GM12878 (cell line): ENCODE results near the gene GABBR2. TPM values are rescaled to one million over a fixed set of nuclear protein-coding genes. Genes with fewer than 3 reads are reported as not detected.

Source experiments
- ATAC-seq: fragments of 200-7000 bp; cut with Tn5 transposase; 3 replicates; pipeline ENCODE4 v1.9.1; 2020; ENCODE audit warnings: mild to moderate bottlenecking, moderate library complexity
- BruUV-seq: library from RNA; stranded (reverse); fragments of 400-500 nt; replicated peaks from 2 replicates; lab custom pipeline; 2021; lab: Mats Ljungman, UMichigan
- CTCF ChIA-PET: fragments of 300-600 bp; sonication (Branson Sonifier 250); formaldehyde crosslinking; extraction: SDS; loops from one replicate; lab custom pipeline; 2021; ENCODE audit warnings: inconsistent platforms; lab: Yijun Ruan, JAX
- POLR2A ChIA-PET: fragments of 350-600 bp; formaldehyde crosslinking; extraction: SDS; loops from one replicate; lab custom pipeline; 2021; ENCODE audit warnings: inconsistent platforms; lab: Charles Lee
- RAD21 ChIA-PET: fragments of 300-600 bp; sonication (Branson Sonifier 250); formaldehyde crosslinking; loops from one replicate; lab custom pipeline; 2023; ENCODE audit warnings: antibody characterized with exemption; ENCODE audit not compliant: unreplicated experiment; lab: Charles Lee
- SMC1A ChIA-PET: fragments of 300-600 bp; sonication (Branson Sonifier 250); formaldehyde crosslinking; loops from one replicate; lab custom pipeline; 2023; ENCODE audit not compliant: unreplicated experiment, uncharacterized antibody; lab: Charles Lee
- DNase-seq: peaks from one replicate; pipeline ENCODE4 v3.0.0-alpha.2; 2011; ENCODE audit warnings: low read depth, low spot score
- FAIRE-seq: peaks from 3 replicates; lab custom pipeline; 2011; peaks lifted over from hg19 to GRCh38; lab: Jason Lieb, UNC
- H2AFZ ChIP-seq: 2 replicates; pipeline ENCODE4 v1.6.0; 2011; ENCODE audit warnings: low read depth, low read length, control low read depth; ENCODE audit not compliant: control insufficient read depth
- H3K27ac ChIP-seq: 2 replicates; pipeline ENCODE4 v1.5.1; 2011; ENCODE audit warnings: control low read depth; ENCODE audit not compliant: control insufficient read depth, insufficient read depth
- H3K27me3 ChIP-seq, 2 experiments: replicated peaks in 1 of 2; 2 replicates each; pipeline versions ENCODE4 v1.6.0 to v1.6.1; 2011; ENCODE audit warnings: low read length in 1 of 2; ENCODE audit not compliant: control insufficient read depth in 2 of 2, insufficient read depth in 2 of 2
- H3K36me3 ChIP-seq, 2 experiments: 2 replicates each; pipeline ENCODE4 v1.5.1; 2011; ENCODE audit warnings: low read length in 1 of 2; ENCODE audit not compliant: control insufficient read depth in 2 of 2, insufficient read depth in 2 of 2
- H3K4me1 ChIP-seq: 2 replicates; pipeline ENCODE4 v1.6.1; 2011; ENCODE audit warnings: mild to moderate bottlenecking, low read length, moderate library complexity, mixed read lengths; ENCODE audit not compliant: control insufficient read depth, insufficient read depth
- H3K4me2 ChIP-seq: 2 replicates; pipeline ENCODE4 v1.6.0; 2011; ENCODE audit warnings: control low read depth; ENCODE audit not compliant: control insufficient read depth, insufficient read depth
- H3K4me3 ChIP-seq: fragments of 200-600 bp; sonication (generic); 2 replicates; pipeline ENCODE4 v1.5.1; 2016
- H3K79me2 ChIP-seq: 2 replicates; pipeline ENCODE4 v1.6.0; 2011; ENCODE audit warnings: low read length; ENCODE audit not compliant: control insufficient read depth, insufficient read depth
- H3K9ac ChIP-seq: 2 replicates; pipeline ENCODE4 v1.8.0; 2011; ENCODE audit warnings: low read length, control low read depth, mixed read lengths; ENCODE audit not compliant: control insufficient read depth, insufficient read depth
- H3K9me3 ChIP-seq: replicated peaks from 3 replicates; pipeline ENCODE4 v1.5.1; 2011; ENCODE audit warnings: mild to moderate bottlenecking, low read length; ENCODE audit not compliant: control insufficient read depth, insufficient read depth
- H4K20me1 ChIP-seq: 2 replicates; pipeline ENCODE4 v1.6.0; 2011; ENCODE audit not compliant: control insufficient read depth, insufficient read depth
- ASH2L ChIP-seq: fragments of 300-600, 200-600 bp; sonication (generic); IDR thresholded peaks from 2 replicates; pipeline ENCODE4 v1.6.1; 2017; ENCODE audit warnings: low read depth, mild to moderate bottlenecking, borderline replicate concordance
- JUNB ChIP-seq: IDR thresholded peaks from 2 replicates; pipeline ENCODE4 v1.6.1; 2016; ENCODE audit warnings: antibody characterized with exemption, mild to moderate bottlenecking
- JUND ChIP-seq: IDR thresholded peaks from 2 replicates; pipeline ENCODE4 v1.6.1; 2012; ENCODE audit warnings: low read depth, mild to moderate bottlenecking, low read length, improper control_type of control experiment, moderate library complexity
- RAD51 ChIP-seq: fragments of 450-650 bp; IDR thresholded peaks from 2 replicates; pipeline ENCODE4 v1.6.1; 2016; ENCODE audit warnings: moderate library complexity, mild to moderate bottlenecking, inconsistent platforms
- SIN3A ChIP-seq: IDR thresholded peaks from 2 replicates; pipeline ENCODE4 v1.6.1; 2012; ENCODE audit warnings: low read depth, low read length, improper control_type of control experiment
- SMAD1 ChIP-seq: fragments of 450-650 bp; IDR thresholded peaks from 2 replicates; pipeline ENCODE4 v1.6.1; 2018; ENCODE audit warnings: mild to moderate bottlenecking, low read depth; ENCODE audit not compliant: partially characterized antibody
- YBX1 ChIP-seq: fragments of 450-650 bp; IDR thresholded peaks from 2 replicates; pipeline ENCODE4 v1.6.1; 2016; ENCODE audit warnings: antibody characterized with exemption
- WGBS: methylation state at CpG from one replicate; pipeline ENCODE4 v1.1.6; 2016; ENCODE audit warnings: low lambda C conversion rate; ENCODE audit not compliant: insufficient replicate concordance, insufficient coverage; ENCODE audit errors: missing lambda C conversion rate; 5-methylcytosine and 5-hydroxymethylcytosine counted together
- in situ Hi-C: fragments of 300-500 bp; cut with MboI; formaldehyde crosslinking; loops from 9 replicates; pipeline ENCODE4 v1.14.3; 2018; ENCODE audit warnings: mixed read lengths
- intact Hi-C: fragments of 100-400 bp; cut with micrococcal nuclease; formaldehyde crosslinking; loops from one replicate; pipeline ENCODE4 v1.14.2; 2022; ENCODE audit not compliant: unreplicated experiment
- polyA plus RNA-seq, 11 experiments: library from polyadenylated mRNA; depleted of rRNA in 4 of 11; unstranded in 6 of 11; stranded (reverse) in 5 of 11; fragments of >200 nt; fragmentation: Nextera tagmentation in 4 of 11; fragmentation: Illumina TruSeq in 1 of 11; extraction: Ambion mirVana in 4 of 11; extraction: Trizol in 1 of 11; gene quantifications; 1 replicate in 1 of 11; 2 replicates in 10 of 11; pipeline versions ENCODE4 v1.2.1 to v1.2.3, GENCODE V29; 2011 to 2016; ENCODE audit warnings: inconsistent platforms in 2 of 11, missing spikeins in 2 of 11, low read depth in 1 of 11
- total RNA-seq, 4 experiments: library from RNA; depleted of rRNA in 3 of 4; stranded (reverse); fragments of >200 nt in 3 of 4; fragmentation: Illumina TruSeq in 1 of 4; extraction: Trizol in 1 of 4; gene quantifications; 2 replicates each; pipeline versions ENCODE4 v1.2.1 to v1.2.3, GENCODE V29; 2013 to 2021
- TF ChIP-seq, protein P1 (sequence below): fragments of 150-350 bp; IDR thresholded peaks from 2 replicates; pipeline ENCODE4 v1.6.1; 2016; ENCODE audit warnings: low read depth, low read length
- TF ChIP-seq, protein P2 (sequence below): fragments of 450-650 bp; IDR thresholded peaks from 2 replicates; pipeline ENCODE4 v1.6.1; 2018; ENCODE audit warnings: mild to moderate bottlenecking, low read depth, moderate library complexity; ENCODE audit not compliant: partially characterized antibody
- TF ChIP-seq, protein P3 (sequence below): IDR thresholded peaks from 2 replicates; pipeline ENCODE4 v1.6.1; 2011; ENCODE audit warnings: borderline replicate concordance, low read depth, mild to moderate bottlenecking, moderate library complexity, mixed read lengths, low read length; ENCODE audit not compliant: insufficient read depth; ENCODE audit errors: extremely low read length

Gene GABBR2
- total and polyA plus RNA-seq, 10 of the 15 experiments (the other 5 are each of a cell fraction or from before 2014, with no cell fraction given) = 0.02 to 2.2 (median 0.06) TPM; not detected in 2

DNA sequence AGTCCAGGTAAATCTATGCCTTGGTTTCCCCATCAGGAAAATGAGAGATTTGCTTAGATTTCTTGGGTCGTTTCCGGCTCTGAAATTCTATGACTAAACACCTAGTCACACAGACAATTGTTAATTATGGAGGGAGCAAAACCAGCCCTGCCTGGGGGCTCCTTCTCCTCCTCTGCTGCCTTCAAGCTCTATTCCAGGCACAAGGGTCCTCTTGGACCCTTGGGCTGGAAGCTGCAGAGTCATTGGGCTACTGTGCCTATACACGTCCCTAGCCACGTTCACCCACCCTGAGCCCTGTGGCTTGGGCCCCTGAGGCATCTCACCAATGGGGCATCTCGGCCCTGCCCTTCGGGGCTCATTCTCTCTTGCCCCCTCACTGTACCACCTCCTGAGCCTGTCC, 379.5 kb downstream of the GABBR2 start:
- peaks cover 5 to 6% of the 10 kb centered on the region in 2 experiments; a peak in 3 of 4 replicates for H3K27me3 ChIP-seq
- BruUV-seq = no TSS peak
- H3K9ac ChIP-seq = no peak overlapping the region
- ChIA-PET CTCF (interaction anchor here (0.5 kb wide), 1 partner anchor 75 kb away, joined by 4 read pairs; no protein-coding TSS in a partner anchor), RAD21 (no interaction called here), SMC1A (no interaction called here)
- no peak overlapping the region for H3K4me2 ChIP-seq
- no peak for DNase-seq
- H3K4me1 ChIP-seq = no peaks in the 10 kb centered on the region
- H3K4me3 ChIP-seq = no peak overlapping the region
- H3K9me3 ChIP-seq = no peaks in the 10 kb centered on the region
- in situ Hi-C loops = no loop called here
- H3K79me2 ChIP-seq = no peaks in the 10 kb centered on the region
- ATAC-seq = no peak
- no peak overlapping the region for H3K27ac ChIP-seq
- WGBS = 16% methylated on average over 6 of the region's 6 CpGs
- FAIRE-seq = no peak
- H4K20me1 ChIP-seq = no peaks in the 10 kb centered on the region
- H3K36me3 ChIP-seq = no peaks in the 10 kb centered on the region
- TF ChIP-seq JUND (no peak), RAD51 (no peak), ASH2L (no peak), JUNB (no peak), SMAD1 (no peak), YBX1 (no peak), SIN3A (no peak)
- TF ChIP-seq, protein P1, sequence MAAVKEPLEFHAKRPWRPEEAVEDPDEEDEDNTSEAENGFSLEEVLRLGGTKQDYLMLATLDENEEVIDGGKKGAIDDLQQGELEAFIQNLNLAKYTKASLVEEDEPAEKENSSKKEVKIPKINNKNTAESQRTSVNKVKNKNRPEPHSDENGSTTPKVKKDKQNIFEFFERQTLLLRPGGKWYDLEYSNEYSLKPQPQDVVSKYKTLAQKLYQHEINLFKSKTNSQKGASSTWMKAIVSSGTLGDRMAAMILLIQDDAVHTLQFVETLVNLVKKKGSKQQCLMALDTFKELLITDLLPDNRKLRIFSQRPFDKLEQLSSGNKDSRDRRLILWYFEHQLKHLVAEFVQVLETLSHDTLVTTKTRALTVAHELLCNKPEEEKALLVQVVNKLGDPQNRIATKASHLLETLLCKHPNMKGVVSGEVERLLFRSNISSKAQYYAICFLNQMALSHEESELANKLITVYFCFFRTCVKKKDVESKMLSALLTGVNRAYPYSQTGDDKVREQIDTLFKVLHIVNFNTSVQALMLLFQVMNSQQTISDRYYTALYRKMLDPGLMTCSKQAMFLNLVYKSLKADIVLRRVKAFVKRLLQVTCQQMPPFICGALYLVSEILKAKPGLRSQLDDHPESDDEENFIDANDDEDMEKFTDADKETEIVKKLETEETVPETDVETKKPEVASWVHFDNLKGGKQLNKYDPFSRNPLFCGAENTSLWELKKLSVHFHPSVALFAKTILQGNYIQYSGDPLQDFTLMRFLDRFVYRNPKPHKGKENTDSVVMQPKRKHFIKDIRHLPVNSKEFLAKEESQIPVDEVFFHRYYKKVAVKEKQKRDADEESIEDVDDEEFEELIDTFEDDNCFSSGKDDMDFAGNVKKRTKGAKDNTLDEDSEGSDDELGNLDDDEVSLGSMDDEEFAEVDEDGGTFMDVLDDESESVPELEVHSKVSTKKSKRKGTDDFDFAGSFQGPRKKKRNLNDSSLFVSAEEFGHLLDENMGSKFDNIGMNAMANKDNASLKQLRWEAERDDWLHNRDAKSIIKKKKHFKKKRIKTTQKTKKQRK = no peak
- TF ChIP-seq, protein P2, sequence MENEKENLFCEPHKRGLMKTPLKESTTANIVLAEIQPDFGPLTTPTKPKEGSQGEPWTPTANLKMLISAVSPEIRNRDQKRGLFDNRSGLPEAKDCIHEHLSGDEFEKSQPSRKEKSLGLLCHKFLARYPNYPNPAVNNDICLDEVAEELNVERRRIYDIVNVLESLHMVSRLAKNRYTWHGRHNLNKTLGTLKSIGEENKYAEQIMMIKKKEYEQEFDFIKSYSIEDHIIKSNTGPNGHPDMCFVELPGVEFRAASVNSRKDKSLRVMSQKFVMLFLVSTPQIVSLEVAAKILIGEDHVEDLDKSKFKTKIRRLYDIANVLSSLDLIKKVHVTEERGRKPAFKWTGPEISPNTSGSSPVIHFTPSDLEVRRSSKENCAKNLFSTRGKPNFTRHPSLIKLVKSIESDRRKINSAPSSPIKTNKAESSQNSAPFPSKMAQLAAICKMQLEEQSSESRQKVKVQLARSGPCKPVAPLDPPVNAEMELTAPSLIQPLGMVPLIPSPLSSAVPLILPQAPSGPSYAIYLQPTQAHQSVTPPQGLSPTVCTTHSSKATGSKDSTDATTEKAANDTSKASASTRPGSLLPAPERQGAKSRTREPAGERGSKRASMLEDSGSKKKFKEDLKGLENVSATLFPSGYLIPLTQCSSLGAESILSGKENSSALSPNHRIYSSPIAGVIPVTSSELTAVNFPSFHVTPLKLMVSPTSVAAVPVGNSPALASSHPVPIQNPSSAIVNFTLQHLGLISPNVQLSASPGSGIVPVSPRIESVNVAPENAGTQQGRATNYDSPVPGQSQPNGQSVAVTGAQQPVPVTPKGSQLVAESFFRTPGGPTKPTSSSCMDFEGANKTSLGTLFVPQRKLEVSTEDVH = no peak
- TF ChIP-seq, protein P3, sequence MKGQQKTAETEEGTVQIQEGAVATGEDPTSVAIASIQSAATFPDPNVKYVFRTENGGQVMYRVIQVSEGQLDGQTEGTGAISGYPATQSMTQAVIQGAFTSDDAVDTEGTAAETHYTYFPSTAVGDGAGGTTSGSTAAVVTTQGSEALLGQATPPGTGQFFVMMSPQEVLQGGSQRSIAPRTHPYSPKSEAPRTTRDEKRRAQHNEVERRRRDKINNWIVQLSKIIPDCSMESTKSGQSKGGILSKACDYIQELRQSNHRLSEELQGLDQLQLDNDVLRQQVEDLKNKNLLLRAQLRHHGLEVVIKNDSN = no peak
- TF ChIP-seq, all 136 proteins: peak for 0
- H2AFZ ChIP-seq = no peak overlapping the region
- intact Hi-C loops = no loop called here
- POLR2A ChIA-PET = no interaction called here
